Islet of Langerhans (tissue), 1 donor: Measurements from ENCODE around the gene CIAO3.

ENCODE experiments used
- FAIRE-seq: peaks from one replicate; lab custom pipeline; 2011; peaks lifted over from hg19 to GRCh38; lab: Jason Lieb, UNC

The CIAO3 gene

GRCh38 chr16:734981-735881, 5.6 kb downstream of the CIAO3 start:
- no peak for FAIRE-seq

GRCh38 chr16:734208-734980, 6.4 kb downstream of the CIAO3 start:
- FAIRE-seq, result no peak

DNA sequence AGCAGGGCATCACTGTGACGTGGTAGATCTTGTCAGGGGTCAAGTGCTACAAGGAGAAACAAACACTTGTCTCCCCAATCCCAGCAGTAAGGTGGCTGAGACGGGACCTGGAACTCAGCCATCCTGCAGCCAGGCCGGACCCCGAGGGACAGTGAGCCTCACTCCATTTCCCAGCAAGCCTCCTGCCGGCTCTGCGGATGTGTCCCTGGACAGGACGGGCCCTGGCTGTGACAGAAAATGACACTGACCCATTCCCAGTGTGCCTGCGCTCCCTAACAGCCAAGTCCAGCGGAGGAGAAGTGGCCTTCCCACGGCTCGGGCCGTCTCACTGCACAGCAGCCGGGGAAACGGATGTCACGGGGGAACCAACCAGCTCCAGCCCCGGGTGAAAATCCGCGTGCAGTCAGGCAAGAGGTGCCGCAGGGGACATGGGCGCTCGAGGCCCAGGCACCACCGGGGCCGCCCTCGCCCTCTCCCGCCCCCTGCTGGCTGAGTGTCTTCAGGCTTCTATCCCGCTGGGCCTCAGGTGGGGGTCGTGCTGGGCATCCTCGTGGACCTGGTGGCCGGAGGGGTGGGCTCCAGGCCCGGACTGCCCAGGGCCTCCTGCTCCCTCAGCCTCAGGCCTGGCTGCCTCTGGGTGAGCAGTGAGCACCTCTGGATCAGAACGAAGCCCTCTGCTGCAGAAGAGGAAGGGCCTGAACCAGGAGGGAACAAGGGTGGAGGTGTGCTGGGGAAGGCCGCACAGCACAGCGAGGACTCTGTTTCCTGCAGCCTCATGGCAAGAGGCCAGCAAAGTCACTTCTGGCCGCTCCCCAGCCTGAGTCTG, 7.2 kb downstream of the CIAO3 start:
- no peak for FAIRE-seq

DNA sequence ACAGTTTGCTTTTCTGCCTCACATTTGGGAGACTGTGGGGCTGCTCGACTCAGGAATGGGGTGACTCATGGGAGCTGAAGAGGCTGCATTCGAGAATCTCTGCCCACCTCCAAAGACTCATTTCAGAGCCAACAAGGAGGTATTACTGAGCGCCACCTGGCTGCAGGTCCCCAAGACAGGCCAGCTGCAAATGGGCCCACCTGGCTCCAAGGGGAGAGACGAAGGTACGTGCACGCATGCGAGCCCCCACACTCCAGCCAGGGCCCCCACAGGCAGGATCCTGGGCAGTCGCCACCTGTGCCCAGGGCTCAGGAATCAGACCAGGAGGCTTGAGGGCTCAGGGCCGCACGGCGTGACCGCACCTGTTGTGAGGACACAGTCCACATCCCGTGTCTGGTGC, 7.9 kb downstream of the CIAO3 start:
- no peak for FAIRE-seq

- no peak for FAIRE-seq
Observed at GRCh38 chr16:732332-732731, 8.5 kb downstream of the CIAO3 start.

DNA sequence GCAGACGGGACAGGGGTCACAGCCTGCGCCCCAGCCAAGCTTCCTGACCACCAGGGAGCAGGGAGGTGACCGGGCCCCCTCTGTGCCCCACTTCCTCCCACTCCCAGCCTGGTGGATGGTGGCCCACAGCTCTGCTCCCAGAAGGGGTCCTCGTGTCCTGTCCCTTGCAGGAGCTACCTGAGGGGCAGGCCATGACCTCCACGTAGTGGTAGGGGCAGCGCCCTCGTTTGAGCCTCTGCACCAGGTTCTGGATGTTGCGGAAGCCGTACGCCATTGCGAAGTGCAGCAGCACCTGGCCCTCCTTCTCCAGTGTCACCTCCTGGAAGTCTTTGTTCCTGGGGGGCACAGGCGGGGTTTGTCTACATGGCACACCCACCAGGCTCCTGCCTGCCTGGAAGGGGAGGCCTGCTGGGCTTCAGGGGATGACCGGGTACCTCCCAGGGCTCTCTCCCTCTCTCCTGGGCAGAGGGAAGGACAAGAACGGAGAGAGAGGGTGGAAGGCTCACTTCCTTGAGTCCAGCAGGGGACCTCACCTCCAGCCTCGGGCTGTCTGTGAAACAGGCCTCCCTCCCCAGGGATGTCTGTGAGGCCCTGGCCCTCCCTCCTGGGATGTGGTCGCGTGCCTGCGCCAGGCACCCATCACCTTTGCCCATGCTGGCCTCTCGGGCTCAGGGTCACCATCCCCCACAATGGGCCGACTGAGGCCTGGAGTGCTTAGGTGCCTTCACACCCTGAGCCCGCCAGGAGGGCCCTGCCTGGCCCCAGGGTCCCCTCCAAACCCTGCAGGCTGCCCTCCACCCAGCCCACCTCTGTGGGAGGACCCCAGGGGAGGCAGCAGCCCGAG, 9.9 kb downstream of the CIAO3 start:
- no peak for FAIRE-seq

DNA sequence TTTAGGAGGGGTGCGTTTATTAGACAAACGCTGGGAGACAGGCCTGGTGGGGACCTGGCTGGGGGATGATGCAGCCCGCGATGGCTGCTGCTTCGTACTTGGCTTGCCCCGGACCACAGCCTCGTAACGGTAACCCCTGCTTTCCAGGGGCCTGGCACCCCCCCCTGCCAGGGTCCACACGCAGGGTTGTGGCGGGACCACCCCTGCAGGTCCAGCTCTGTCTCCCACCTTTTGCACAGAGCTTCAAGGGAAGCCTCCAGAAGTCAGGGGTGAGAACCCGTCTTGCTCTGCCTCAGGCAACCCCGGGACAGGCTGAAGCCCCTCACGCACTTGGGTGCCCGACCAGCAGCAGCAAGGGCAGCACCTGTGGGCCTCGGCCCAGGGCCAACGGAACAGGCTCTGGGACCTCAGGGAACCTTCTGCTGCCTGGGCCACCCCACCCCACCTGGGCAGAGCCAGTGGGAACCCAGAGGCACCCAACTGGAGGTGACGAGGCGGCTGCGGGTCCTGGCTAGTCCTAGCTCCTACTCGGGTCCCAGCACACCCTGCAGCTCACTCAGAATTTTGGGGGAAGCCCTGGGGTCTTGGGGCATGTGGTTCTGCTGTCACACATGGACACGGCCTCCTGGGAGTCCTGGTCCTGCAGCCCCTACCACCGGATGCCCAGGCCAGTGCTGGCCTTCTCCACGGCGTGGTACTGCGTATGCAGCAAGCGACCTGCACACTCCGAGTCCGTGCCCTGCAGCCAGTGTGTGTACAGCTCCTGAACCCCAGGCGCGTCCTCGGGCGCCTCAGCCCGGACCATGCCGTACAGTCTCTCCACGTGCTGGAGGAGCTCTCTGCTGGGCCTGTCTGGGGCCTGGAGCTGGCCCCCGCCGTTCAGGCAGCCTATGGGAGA, 10.8 kb downstream of the CIAO3 start:
- no peak for FAIRE-seq

DNA sequence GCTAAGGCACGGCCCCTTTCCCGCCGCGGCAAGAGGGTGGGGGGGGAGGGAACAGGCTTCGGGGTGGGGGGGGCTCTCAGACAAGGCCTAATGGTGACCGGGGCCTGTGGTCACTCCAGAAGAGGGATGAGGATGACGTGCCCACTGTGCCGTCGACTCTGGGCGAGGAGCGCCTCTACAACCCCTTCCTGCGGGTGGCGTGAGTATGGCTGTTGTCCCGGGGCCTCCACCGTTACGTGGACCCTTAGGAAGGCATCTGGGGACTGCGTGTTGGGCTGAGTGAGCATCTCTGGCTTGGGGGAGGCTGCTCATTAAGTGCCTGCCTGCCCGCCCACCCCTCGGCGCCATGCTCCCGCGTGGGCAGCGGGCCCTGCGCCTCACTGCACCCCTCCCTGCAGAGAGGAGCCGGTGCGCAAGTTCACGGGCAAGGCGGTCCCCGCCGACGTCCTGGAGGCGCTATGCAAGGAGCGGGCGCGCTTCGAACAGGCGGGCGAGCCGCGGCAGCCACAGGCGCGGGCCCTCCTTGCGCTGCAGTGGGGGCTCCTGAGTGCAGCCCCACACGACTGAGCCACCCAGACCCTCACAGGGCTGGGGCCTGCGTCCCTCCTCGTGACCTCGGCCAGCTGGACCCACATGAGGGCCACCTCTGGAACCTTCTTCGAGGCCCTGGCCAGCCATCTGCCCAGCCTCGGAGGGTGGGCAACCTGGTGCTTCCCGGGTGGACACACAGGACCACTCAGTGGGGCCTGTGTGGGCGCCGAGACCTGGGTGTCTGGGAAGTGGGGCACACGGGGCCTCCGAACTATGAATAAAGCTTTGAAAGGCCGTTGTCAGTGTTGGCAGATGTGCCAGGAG, 11.7 kb downstream of the CIAO3 start:
- FAIRE-seq, result no peak

- no peak for FAIRE-seq
Observed at GRCh38 chr16:728131-728889, 12.5 kb downstream of the CIAO3 start.

GRCh38 chr16:727291-727977, 13.4 kb downstream of the CIAO3 start:
- no peak for FAIRE-seq

GRCh38 chr16:726438-727290, 14.1 kb downstream of the CIAO3 start, which contains the start of the genes CCDC78 and HAGHL:
CCDC78 (minus strand) TSS chr16:726443; CDS start chr16:726367, 76 bp downstream.
HAGHL (plus strand) TSS chr16:727106; CDS start chr16:727510, 404 bp downstream.
- FAIRE-seq, result no peak

GRCh38 chr16:726188-726437, 14.7 kb downstream of the CIAO3 start:
- FAIRE-seq, result no peak

- no peak for FAIRE-seq
Observed at GRCh38 chr16:725463-726187, 15.2 kb downstream of the CIAO3 start.

DNA sequence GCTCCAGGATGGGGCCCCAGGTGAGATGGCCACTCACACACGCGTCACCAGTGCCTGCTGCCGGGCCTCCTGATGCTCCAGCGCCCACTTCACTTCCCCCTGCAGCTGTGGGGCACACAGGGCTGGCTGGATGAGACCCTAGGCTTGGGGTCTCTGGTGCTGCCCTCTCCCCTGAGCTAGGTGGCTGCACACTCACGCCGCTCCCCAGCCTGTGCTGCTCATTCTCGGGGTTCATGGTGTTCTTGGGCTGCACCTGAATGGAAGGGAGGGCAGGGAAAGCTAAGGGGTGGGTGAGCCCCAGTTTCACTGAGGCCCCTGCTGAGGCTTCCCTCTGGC, 15.8 kb downstream of the CIAO3 start:
- FAIRE-seq, result no peak

- FAIRE-seq, result no peak
Observed at GRCh38 chr16:724188-725040, 16.4 kb downstream of the CIAO3 start.

DNA sequence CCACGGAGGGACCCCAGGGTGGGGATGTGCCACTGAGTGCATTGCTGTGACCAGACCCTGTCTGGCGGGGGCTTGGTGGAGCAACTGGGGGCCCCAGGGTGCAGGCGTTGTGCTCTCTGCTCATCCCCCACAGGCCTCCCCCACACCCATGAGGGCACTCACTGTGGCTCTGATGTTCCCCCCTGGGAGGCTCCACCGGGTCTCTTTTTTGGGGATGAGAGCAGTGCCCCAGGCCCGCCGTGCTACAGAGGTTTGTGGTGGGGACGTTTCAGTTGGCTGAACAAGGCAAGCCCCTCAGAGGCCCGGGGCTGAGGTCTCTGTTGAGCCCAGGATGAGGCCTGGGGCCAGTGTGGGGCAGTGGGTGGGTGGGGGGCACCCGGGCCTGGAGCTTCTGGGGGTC, 17.1 kb downstream of the CIAO3 start:
- no peak for FAIRE-seq
